Dermis microvascular lymphatic vessel endothelial cell (primary cell): ENCODE results near the gene SCAMP4. TPM values are rescaled to one million over a fixed set of nuclear protein-coding genes. Genes with fewer than 3 reads are reported as not detected.

ENCODE experiments used
- DNase-seq, 2 donors: peaks; one replicate each; pipeline versions ENCODE4 v3.0.0 to v3.0.0-alpha.2; 2010; ENCODE audit warnings: low read depth in 2 of 2
- total RNA-seq: library from RNA; depleted of rRNA; stranded (reverse); fragments of >200 nt; gene quantifications from 2 replicates; pipeline ENCODE4 v1.2.1, GENCODE V29; 2014

Gene SCAMP4
- total RNA-seq, 1 donor from 2014 or later, result 18.2 TPM

GRCh38 chr19:1912760-1913505, 7.7 kb downstream of the SCAMP4 start:
- no peak for DNase-seq

DNA sequence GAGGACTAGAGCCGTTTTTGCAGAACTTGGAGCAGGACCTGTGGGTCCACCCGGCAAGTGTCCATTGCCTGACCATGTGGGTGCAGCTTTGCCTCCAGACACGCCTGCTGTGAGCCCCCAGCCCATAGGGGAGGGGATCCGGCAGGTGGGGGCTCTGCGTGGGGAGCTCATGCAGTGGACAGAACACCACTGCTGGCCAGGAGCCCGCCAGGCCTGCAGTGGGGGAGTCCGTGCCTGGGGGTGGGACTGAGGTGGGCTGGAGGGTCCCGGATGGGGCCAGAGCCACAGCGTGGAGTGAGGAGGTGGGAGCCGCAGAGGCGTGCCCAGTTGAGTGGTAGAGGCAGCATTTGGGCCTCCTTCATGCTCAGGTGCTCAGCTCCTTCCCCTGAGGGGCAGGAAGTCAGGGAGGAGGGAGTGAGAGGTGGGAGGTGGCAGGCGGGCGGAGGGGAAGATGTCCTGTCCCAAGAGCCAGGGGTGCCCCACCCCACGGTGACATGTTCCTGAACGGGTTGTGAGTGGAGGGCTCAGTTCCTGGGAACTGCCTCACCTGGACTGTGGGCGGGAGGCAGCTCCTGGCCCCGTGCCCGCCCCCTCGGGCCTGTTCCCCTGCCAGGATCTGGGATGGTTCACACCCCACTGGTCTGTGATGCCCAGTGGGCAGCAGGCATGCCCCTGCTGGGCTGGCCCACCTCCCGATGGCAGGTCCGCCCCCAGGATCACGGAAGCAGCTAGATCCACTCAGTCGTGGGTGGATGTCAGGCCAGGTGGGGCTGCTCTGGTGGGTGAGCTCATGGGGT, 8.8 kb downstream of the SCAMP4 start:
- DNase-seq, result no peak

GRCh38 chr19:1914826-1915341, 9.7 kb downstream of the SCAMP4 start:
- no peak for DNase-seq

DNA sequence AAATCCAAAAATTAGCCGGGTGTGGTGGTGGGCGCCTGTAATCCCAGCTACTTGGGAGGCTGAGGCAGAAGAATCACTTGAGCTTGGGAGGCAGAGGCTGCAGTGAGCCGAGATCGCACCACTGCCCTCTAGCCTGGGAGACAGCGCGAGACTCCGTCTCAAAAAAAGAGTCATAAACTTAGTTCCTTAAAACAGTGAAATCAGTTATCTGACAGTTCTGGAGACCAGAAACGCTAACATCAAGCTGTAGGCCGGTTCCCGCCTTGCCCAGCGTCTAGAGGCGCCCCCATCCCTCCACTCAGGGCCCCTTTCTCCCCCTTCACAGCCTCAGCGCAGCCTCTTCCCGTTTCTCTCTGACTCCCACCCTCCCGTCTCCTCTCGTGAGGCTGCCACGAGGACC, 11.9 kb downstream of the SCAMP4 start:
- DNase-seq, result no peak

DNA sequence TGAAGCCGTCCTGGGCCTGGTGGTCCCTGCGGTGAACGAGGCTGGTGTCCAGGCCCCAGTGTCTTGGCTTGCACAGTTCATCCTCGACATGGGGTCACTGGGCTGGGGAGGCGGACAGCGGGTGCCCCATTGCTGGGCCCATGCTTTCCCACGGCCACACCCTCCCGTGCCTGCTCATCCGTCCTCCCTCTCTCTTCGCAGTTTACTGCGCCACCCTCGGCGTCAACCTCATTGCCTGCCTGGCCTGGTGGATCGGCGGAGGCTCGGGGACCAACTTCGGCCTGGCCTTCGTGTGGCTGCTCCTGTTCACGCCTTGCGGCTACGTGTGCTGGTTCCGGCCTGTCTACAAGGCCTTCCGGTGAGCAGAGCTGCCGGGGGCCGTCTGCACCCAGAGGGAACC, 12.7 kb downstream of the SCAMP4 start:
- no peak for DNase-seq

DNA sequence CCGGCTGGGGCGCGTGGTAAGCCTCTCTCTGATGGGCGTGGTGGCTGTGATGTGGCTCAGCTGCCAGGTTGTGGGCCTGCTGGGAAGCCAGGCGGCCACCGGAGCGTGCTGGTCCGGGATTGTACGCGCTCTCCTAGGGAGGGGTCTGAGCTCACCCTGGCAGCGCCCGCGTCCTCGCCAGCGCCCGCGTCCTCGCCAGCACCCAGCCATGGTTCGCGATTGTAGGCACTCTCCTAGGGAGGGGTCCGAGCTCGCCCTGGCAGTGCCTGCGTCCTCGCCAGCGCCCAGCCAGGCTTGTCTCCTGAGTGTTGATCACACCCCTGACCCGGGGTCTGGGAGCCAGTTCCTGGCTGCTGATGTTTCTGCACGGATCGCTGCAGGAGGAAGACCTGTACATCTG, 13.8 kb downstream of the SCAMP4 start:
- no peak for DNase-seq

DNA sequence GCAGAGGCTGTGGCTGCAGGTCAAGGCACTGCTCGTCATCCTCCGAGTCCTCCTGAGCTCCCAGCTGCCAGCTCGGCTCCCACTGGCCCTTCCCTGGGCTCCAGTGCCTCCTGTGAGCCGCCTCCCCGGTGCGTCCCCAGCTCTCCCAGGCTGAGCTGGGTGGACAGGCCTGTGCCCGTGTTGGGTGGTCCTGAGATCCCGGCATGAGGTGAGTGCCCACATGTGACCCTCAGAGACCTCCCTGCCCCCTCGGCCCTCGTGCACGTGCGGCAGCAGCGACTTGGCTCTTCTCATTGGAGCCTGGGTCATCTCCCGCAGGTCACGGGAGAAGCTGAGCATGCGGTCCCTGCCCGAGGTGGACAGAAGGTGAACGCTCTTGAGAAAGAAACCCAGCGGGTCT, 15.4 kb downstream of the SCAMP4 start:
- no peak for DNase-seq

DNA sequence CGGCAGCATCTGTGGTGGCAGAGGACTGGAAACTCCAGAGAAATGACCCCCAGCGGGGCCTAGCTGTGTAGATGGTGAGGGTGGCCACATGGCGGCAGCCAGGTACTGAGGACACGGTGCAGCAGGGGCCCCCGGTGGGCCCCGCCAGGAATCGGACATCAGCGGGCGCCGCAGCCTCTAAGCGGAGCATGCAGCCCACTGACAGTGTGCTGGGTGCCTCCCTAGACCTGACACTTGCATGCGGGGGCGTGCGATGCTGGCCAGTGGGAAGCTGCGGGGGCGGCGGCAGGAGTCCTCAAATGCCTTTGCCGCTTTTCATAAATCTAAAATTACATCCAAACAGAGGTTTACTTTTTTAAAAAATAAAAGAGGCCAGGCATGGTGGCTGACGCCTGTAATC, 16.1 kb downstream of the SCAMP4 start:
- no peak for DNase-seq

GRCh38 chr19:1921825-1922224, 16.6 kb downstream of the SCAMP4 start:
- no peak for DNase-seq

DNA sequence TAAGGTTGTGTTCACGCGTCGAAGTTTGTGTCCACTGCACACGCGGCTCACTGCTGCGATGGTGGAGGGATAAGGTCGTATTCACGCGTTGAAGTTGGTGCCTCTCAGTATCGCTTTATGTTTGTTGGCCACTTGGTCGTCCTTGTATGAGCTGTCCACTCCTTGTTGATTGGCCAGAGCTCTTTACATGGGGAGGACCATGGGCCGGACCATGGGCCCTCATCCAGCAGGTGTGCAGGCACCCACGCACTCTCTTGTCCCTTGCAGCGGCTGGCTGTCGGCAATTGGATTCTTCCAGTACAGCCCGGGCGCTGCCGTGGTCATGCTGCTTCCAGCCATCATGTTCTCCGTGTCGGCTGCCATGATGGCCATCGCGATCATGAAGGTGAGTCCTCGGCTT, 17.6 kb downstream of the SCAMP4 start:
- no peak for DNase-seq

- no peak for DNase-seq
These were observed 18.1 kb downstream of the SCAMP4 start for GRCh38 chr19:1923319-1923718.

- no peak for DNase-seq
These were observed 19.2 kb downstream of the SCAMP4 start for GRCh38 chr19:1924320-1924961.

DNA sequence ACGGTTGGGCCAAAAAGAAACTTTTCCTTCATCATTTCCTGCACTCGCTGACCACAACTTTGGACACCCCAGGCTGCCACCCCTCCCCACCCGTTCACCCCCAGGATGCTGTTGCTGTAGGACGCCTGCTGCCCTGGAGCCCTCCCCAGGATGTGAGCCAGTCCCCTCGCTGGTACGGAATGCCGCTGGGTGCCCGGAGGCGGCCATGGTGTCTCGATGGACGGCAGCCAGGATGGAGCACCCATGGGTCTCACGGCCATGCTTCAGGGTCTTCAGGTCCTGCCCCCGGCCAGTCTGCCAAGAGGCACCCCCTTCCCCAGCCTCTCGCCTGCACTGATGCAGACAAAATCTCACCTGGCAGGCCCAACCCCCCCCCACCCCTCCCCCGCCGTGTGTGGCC, 20.3 kb downstream of the SCAMP4 start:
- no peak for DNase-seq

DNA sequence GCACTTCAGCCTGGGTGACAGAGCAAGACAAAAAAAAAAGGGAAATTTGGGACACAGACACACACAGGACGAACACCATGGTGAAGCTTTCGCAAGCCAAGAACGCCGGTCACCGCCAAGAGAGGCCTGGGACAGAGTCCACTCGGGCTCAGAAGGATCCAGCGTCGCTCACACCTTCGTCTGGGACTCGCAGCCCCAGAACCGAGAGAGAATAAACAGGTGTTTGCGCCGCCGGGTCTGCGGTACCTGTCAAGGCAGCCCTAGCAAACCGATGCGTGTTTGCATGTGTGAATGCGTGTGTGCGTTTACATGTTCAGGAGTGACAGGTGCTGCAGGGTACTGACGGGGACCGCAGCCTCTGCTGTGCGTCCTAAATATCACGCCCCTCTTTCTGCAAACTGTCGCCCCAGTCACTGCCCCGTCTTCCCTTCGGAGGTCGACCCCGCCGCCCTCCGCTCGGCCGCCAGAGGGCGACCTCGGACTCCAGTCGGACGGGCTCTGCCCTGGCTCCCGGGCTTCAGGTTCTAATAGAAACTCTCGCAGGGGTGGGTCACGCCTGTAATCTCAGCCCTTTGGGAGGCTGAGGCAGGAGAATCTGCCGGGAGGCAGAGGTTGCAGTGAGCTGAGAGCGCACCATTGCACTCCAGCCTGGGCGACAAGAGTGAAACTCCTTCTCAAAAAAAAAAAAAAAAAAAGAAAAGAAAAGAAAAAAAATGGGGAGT, 24.0 kb downstream of the SCAMP4 start:
- DNase-seq, result peak in 1 of 2 donors; percentile 67

DNA sequence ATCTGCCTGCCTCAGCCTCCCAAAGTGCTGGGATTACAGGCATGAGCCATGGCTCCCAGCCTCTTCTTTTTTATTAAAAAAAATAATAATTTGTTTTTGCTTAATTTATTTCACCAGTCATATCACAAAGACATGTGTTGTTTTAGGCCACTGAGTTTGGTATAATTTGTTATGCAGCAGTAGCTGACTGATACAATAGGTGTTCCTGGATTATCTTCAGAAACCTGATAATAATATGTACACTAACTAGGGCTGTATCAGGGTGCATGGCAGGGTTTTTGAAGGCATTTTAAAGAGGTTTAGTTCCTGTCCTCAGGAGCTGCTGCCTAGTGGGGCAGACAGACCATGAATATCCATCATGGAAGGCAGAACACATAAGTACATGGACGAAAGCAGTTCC, 26.2 kb downstream of the SCAMP4 start:
- no peak for DNase-seq

DNA sequence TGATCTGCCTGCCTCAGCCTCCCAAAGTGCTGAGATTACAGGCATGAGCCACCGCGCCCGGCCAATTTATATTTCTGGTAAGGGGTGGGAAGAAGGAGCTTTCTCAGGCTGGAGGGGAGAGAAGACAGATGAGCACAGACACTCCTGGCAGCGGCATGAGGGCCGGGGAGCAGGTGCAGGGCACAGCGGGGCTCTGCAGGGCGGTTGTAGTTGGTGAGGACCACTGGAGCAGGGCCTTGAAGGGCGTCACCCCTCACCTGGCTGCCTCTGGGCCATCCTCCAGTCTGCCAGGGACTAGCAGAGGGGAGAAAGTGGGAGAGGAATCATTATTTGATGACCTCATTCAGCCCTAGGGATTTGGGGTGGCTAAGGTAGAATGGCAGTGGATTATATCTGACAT, 27.2 kb downstream of the SCAMP4 start:
- no peak for DNase-seq

- no peak for DNase-seq
These were observed 28.0 kb downstream of the SCAMP4 start for GRCh38 chr19:1933244-1933643.

GRCh38 chr19:1933942-1934341, 28.7 kb downstream of the SCAMP4 start:
- no peak for DNase-seq

GRCh38 chr19:1935484-1936208, 30.4 kb downstream of the SCAMP4 start:
- DNase-seq, result peak; percentile 57 to 78

- no peak for DNase-seq
These were observed 31.2 kb downstream of the SCAMP4 start for GRCh38 chr19:1936430-1936829.
